T-helper 1 cell treated with Interleukin-12 subunit alpha and Interleukin-12 subunit beta and Interleukin-4 antibody, amounts not matched to agents 30 ng/mL and 1 ng/mL, for 36 hours (primary cell): ENCODE measurements around the gene ZNF791. TPM values are rescaled to one million over a fixed set of nuclear protein-coding genes. Genes with fewer than 3 reads are reported as not detected.

ENCODE experiments used
- total RNA-seq: library from RNA; stranded (reverse); gene quantifications from 2 replicates; pipeline ENCODE4 v1.2.3, GENCODE V29; 2022

Gene ZNF791
- total RNA-seq, 1 donor from 2014 or later: 34.3 TPM

Other genes with a start within 250 kb of the ZNF791 start
- gene ZNF442, start 245.2 kb upstream of the ZNF791 start, total RNA-seq: 0.59 and 1.1 TPM in 2 replicates
- gene ZNF799, start 209.6 kb upstream of the ZNF791 start, total RNA-seq: 3.9 and 4.2 TPM in 2 replicates
- 3.9 and 4.1 TPM in 2 replicates for gene ZNF443, start 169.9 kb upstream of the ZNF791 start, total RNA-seq
- gene ZNF709, start 126.1 kb upstream of the ZNF791 start, total RNA-seq: 1.6 and 1.9 TPM in 2 replicates
- gene ZNF564, start 59.4 kb upstream of the ZNF791 start, total RNA-seq: 11.0 and 11.2 TPM in 2 replicates
- gene ZNF490, start 107 bp upstream of the ZNF791 start, total RNA-seq: 13.1 and 14.8 TPM in 2 replicates
- 189 and 197 TPM in 2 replicates for gene MAN2B1, start 55.8 kb downstream of the ZNF791 start, total RNA-seq
- gene WDR83, start 55.9 kb downstream of the ZNF791 start, total RNA-seq: 19.2 and 20.1 TPM in 2 replicates
- 108 and 121 TPM in 2 replicates for gene DHPS, start 71.0 kb downstream of the ZNF791 start, total RNA-seq
- gene GNG14, start 77.1 kb downstream of the ZNF791 start, total RNA-seq: not detected in 2 replicates
- gene FBXW9, start 85.7 kb downstream of the ZNF791 start, total RNA-seq: 5.0 and 6.1 TPM in 2 replicates
- gene TNPO2, start 113.0 kb downstream of the ZNF791 start, total RNA-seq: 86.1 and 87.4 TPM in 2 replicates
- gene TRIR, start 123.8 kb downstream of the ZNF791 start, total RNA-seq: 180 and 185 TPM in 2 replicates
- 66.7 and 69.3 TPM in 2 replicates for gene GET3, start 126.6 kb downstream of the ZNF791 start, total RNA-seq
- gene BEST2, start 140.9 kb downstream of the ZNF791 start, total RNA-seq: 0.10 TPM in 1 of 2 replicates, not detected in the other
- gene HOOK2, start 164.6 kb downstream of the ZNF791 start, total RNA-seq: 16.5 and 17.9 TPM in 2 replicates
- gene JUNB, start 180.6 kb downstream of the ZNF791 start, total RNA-seq: 309 and 316 TPM in 2 replicates
- gene PRDX2, start 190.9 kb downstream of the ZNF791 start, total RNA-seq: 300 and 302 TPM in 2 replicates
- 13.0 and 24.6 TPM in 2 replicates for gene THSD8, start 191.1 kb downstream of the ZNF791 start, total RNA-seq
- gene RNASEH2A, start 195.7 kb downstream of the ZNF791 start, total RNA-seq: 24.3 and 30.5 TPM in 2 replicates
- gene RTBDN, start 223.7 kb downstream of the ZNF791 start, total RNA-seq: not detected in 2 replicates
- 0.49 and 1.1 TPM in 2 replicates for gene MAST1, start 227.6 kb downstream of the ZNF791 start, total RNA-seq